SK-N-SH (cell line): Measurements from ENCODE around the gene MAPK14. TPM values are rescaled to one million over a fixed set of nuclear protein-coding genes. Genes with fewer than 3 reads are reported as not detected.

Experiments
- CTCF ChIA-PET: fragments of 300-600, 350-600 bp; formaldehyde crosslinking; extraction: SDS; loops from one replicate; lab custom pipeline; 2021; lab: Yijun Ruan, JAX
- POLR2A ChIA-PET: fragments of 350-600 bp; sonication (Branson Sonifier 250); formaldehyde crosslinking; extraction: SDS; loops from one replicate; lab custom pipeline; 2020; ENCODE audit warnings: antibody characterized with exemption, inconsistent platforms; lab: Yijun Ruan, JAX
- DNase-seq: peaks from one replicate; pipeline ENCODE4 v3.0.0; 2012
- H2AFZ ChIP-seq: fragments of 200-600 bp; sonication (generic); 2 replicates; pipeline ENCODE4 v1.8.1; 2016; ENCODE audit warnings: antibody characterized with exemption, mild to moderate bottlenecking, low read depth
- H3F3A ChIP-seq: fragments of 200-600 bp; sonication (generic); replicated peaks from 2 replicates; pipeline ENCODE3; 2016; ENCODE audit warnings: antibody characterized with exemption, mild to moderate bottlenecking; ENCODE audit not compliant: insufficient read depth
- H3K27ac ChIP-seq, 2 experiments: fragments of 200-500 bp in 1 of 2; fragments of 200-600 bp in 1 of 2; sonication (Bioruptor generic) in 1 of 2; sonication (generic), shearing (Covaris generic) in 1 of 2; 2 replicates each; pipeline versions ENCODE4 v1.5.1 to v1.6.1; 2014 to 2016; ENCODE audit warnings: low read depth in 2 of 2, inconsistent platforms in 1 of 2, low read length in 1 of 2, mild to moderate bottlenecking in 1 of 2, mixed read lengths in 1 of 2
- H3K27me3 ChIP-seq: fragments of 200-600 bp; sonication (generic), shearing (Covaris generic); 2 replicates; pipeline ENCODE4 v1.6.1; 2016; ENCODE audit warnings: mixed run types; ENCODE audit not compliant: insufficient read depth
- H3K36me3 ChIP-seq, 2 experiments: fragments of 200-500 bp in 1 of 2; fragments of 200-600 bp in 1 of 2; sonication (Bioruptor generic) in 1 of 2; sonication (generic) in 1 of 2; replicated peaks in 1 of 2; 2 replicates each; pipeline versions ENCODE3 to v1.5.1; 2014 to 2016; ENCODE audit warnings: low read length in 1 of 2, mild to moderate bottlenecking in 1 of 2; ENCODE audit not compliant: insufficient read depth in 2 of 2, control insufficient read depth in 1 of 2
- H3K4me1 ChIP-seq, 2 experiments: fragments of 200-500 bp in 1 of 2; fragments of 200-600 bp in 1 of 2; sonication (Bioruptor generic) in 1 of 2; sonication (generic), shearing (Covaris generic) in 1 of 2; 2 replicates each; pipeline versions ENCODE4 v1.5.1 to v1.6.1; 2014 to 2016; ENCODE audit warnings: low read depth in 1 of 2, low read length in 1 of 2, mixed run types in 1 of 2; ENCODE audit not compliant: insufficient read depth in 2 of 2, control insufficient read depth in 1 of 2
- H3K4me2 ChIP-seq: fragments of 200-600 bp; sonication (generic), shearing (Covaris generic); 2 replicates; pipeline ENCODE4 v1.6.1; 2017; ENCODE audit warnings: mixed run types
- H3K4me3 ChIP-seq, 2 experiments: fragments of 200-500 bp in 1 of 2; fragments of 200-600 bp in 1 of 2; sonication (Bioruptor generic) in 1 of 2; sonication (generic), shearing (Covaris generic) in 1 of 2; 2 replicates each; pipeline versions ENCODE4 v1.5.1 to v1.8.1; 2014 to 2016; ENCODE audit warnings: low read depth in 2 of 2, inconsistent platforms in 1 of 2, low read length in 1 of 2, mild to moderate bottlenecking in 1 of 2, mixed read lengths in 1 of 2, moderate library complexity in 1 of 2
- H3K79me2 ChIP-seq: fragments of 200-600 bp; sonication (generic); 2 replicates; pipeline ENCODE4 v1.8.1; 2017; ENCODE audit warnings: mild to moderate bottlenecking; ENCODE audit not compliant: insufficient read depth
- H3K9ac ChIP-seq: fragments of 200-600 bp; sonication (generic); 2 replicates; pipeline ENCODE4 v1.6.1; 2017; ENCODE audit warnings: mixed run types
- H3K9me2 ChIP-seq: fragments of 200-600 bp; sonication (generic); 2 replicates; pipeline ENCODE4 v1.6.1; 2017; ENCODE audit warnings: mixed run types
- H3K9me3 ChIP-seq: fragments of 200-600 bp; sonication (generic); 2 replicates; pipeline ENCODE4 v1.6.1; 2017; ENCODE audit warnings: mixed run types, mild to moderate bottlenecking, moderate library complexity
- H4K20me1 ChIP-seq: fragments of 200-600 bp; sonication (generic); 2 replicates; pipeline ENCODE4 v1.6.1; 2017; ENCODE audit warnings: mild to moderate bottlenecking, mixed run types; ENCODE audit not compliant: insufficient read depth
- EP300 ChIP-seq, 2 experiments: IDR thresholded peaks; 2 replicates each; pipeline versions ENCODE4 v1.4.0 to v1.6.1; 2012; ENCODE audit warnings: borderline replicate concordance in 1 of 2, low read depth in 1 of 2, low read length in 1 of 2
- FOXJ3 ChIP-seq: sonication (generic); formaldehyde crosslinking; IDR thresholded peaks from 2 replicates; pipeline ENCODE4 v1.5.1; 2020; ENCODE audit warnings: mild to moderate bottlenecking, missing genetic modification reagents
- FOXM1 ChIP-seq: IDR thresholded peaks from 2 replicates; pipeline ENCODE4 v1.4.0; 2012; ENCODE audit warnings: low read depth, mild to moderate bottlenecking
- GABPA ChIP-seq: IDR thresholded peaks from 2 replicates; pipeline ENCODE4 v1.4.0; 2012; ENCODE audit warnings: low read depth, mild to moderate bottlenecking
- GATA2 ChIP-seq: sonication (generic); formaldehyde crosslinking; IDR thresholded peaks from 2 replicates; pipeline ENCODE4 v1.5.0; 2020; ENCODE audit warnings: mild to moderate bottlenecking, missing genetic modification reagents
- MEF2A ChIP-seq: IDR thresholded peaks from 2 replicates; pipeline ENCODE4 v1.4.0; 2012; ENCODE audit warnings: low read depth, borderline replicate concordance
- MXI1 ChIP-seq: IDR thresholded peaks from 2 replicates; pipeline ENCODE4 v1.6.1; 2012; ENCODE audit warnings: mild to moderate bottlenecking, low read depth, low read length, improper control_type of control experiment
- NFIC ChIP-seq: IDR thresholded peaks from 2 replicates; pipeline ENCODE4 v1.4.0; 2012; ENCODE audit warnings: borderline replicate concordance
- RCOR1 ChIP-seq: fragments of 150-350 bp; IDR thresholded peaks from 2 replicates; pipeline ENCODE4 v1.6.1; 2017; ENCODE audit warnings: antibody characterized with exemption, low read length
- RFX5 ChIP-seq: IDR thresholded peaks from 2 replicates; pipeline ENCODE4 v1.6.1; 2012; ENCODE audit warnings: mild to moderate bottlenecking, improper control_type of control experiment, low read length
- SIN3A ChIP-seq: IDR thresholded peaks from 2 replicates; pipeline ENCODE4 v1.6.1; 2012; ENCODE audit warnings: low read depth, mild to moderate bottlenecking, low read length, moderate library complexity, borderline replicate concordance
- SMC3 ChIP-seq: IDR thresholded peaks from 2 replicates; pipeline ENCODE4 v1.6.1; 2012; ENCODE audit warnings: low read depth, low read length, improper control_type of control experiment
- TAF1 ChIP-seq: IDR thresholded peaks from 2 replicates; pipeline ENCODE4 v1.6.1; 2012; ENCODE audit warnings: low read depth, mild to moderate bottlenecking, low read length, moderate library complexity, borderline replicate concordance
- TEAD4 ChIP-seq: IDR thresholded peaks from 2 replicates; pipeline ENCODE4 v1.4.0; 2012; ENCODE audit warnings: mild to moderate bottlenecking, borderline replicate concordance; ENCODE audit not compliant: insufficient read depth
- WGBS: methylation state at CpG from one replicate; pipeline ENCODE4 v1.1.6; 2017; ENCODE audit warnings: low lambda C conversion rate; 5-methylcytosine and 5-hydroxymethylcytosine counted together
- polyA plus RNA-seq, 3 experiments: library from polyadenylated mRNA; depleted of rRNA; stranded (reverse); fragments of >200 nt; gene quantifications; 2 replicates each; pipeline ENCODE4 v1.2.3, GENCODE V29; 2012
- TF ChIP-seq, protein P1 (sequence below): fragments of 150-350 bp; IDR thresholded peaks from 2 replicates; pipeline ENCODE4 v1.6.1; 2016; ENCODE audit warnings: mild to moderate bottlenecking, low read depth, low read length
- TF ChIP-seq, protein P2 (sequence below): IDR thresholded peaks from 2 replicates; pipeline ENCODE4 v1.4.0; 2012; ENCODE audit warnings: low read depth, borderline replicate concordance
- TF ChIP-seq, protein P3 (sequence below): IDR thresholded peaks from 2 replicates; pipeline ENCODE4 v1.6.1; 2012; ENCODE audit warnings: mild to moderate bottlenecking, low read depth, low read length, moderate library complexity
- TF ChIP-seq, protein P4 (sequence below): fragments of 150-350 bp; IDR thresholded peaks from 2 replicates; pipeline ENCODE4 v1.6.1; 2017; ENCODE audit warnings: antibody characterized with exemption, low read length, low read depth, borderline replicate concordance

MAPK14 gene
- polyA plus RNA-seq, 1 of the 3 experiments (the other 2 are of a cell fraction) = 19.8 TPM

DNA sequence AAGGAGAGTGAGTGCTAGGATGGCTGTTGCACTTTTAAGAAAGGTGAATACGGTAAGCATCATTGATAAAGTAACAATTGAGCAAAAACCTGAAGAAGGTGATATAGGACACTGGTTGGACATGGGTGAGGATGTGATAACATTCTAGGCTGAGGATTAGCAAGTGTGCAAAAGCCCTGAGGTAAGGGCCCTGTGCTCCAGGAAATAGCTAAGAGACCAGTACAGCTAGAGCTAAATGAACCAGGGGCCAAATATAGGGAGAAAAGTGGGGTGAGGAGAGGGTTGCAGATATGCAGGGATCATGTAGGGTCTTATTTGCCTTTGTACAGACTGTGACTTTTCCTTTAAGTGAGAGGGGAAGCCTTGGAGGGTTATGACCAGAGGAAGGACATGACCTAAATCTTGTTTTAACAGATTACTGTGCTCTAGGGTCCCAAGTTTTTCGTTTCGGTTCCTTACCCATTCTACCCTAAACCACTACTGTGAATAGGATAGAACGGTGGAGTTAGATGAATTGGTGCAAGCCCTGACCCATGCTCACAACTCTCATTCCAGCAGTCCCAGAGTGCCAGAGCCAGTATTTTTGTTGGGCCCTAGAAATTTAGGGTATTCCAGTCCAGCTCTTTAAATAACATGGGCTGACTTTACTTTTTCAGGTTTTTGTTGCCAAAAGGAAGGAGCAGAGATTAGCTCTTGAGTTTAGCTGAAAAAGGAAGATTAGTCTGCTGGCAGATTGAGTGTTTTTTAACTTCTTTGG lies 10.7 kb downstream of the MAPK14 start:
- Histone ChIP-seq H3K4me3 (no peak overlapping the region), H3K9me2 (no peaks in the 10 kb centered on the region), H3K9me3 (no peaks in the 10 kb centered on the region), H3F3A (peaks cover 5% of the 10 kb centered on the region), H3K4me2 (no peak overlapping the region), H3K4me1 (peaks cover 0 to 4% of the 10 kb centered on the region in 2 experiments; a peak in 2 of 4 replicates), H4K20me1 (peaks cover 87% of the 10 kb centered on the region), H2AFZ (no peak overlapping the region), H3K27ac (no peak overlapping the region), H3K36me3 (no peaks in the 10 kb centered on the region), H3K9ac (no peak overlapping the region), H3K27me3 (no peaks in the 10 kb centered on the region), H3K79me2 (peaks cover 100% of the 10 kb centered on the region)
- TF ChIP-seq GATA2 = no peak
- ChIA-PET CTCF (interaction anchor here (1.0 to 2.1 kb wide), 3 partner anchors 11 to 56 kb away, joined by 4 to 9 read pairs (median 7); partner anchors contain the start of gene MAPK14), POLR2A (interaction anchor here (1.4 kb wide), 1 partner anchor 11 kb away, joined by 4 read pairs; the partner anchor contains the start of gene MAPK14)
- DNase-seq = no peak
- WGBS = 98% methylated on average over 4 of the region's 4 CpGs

DNA sequence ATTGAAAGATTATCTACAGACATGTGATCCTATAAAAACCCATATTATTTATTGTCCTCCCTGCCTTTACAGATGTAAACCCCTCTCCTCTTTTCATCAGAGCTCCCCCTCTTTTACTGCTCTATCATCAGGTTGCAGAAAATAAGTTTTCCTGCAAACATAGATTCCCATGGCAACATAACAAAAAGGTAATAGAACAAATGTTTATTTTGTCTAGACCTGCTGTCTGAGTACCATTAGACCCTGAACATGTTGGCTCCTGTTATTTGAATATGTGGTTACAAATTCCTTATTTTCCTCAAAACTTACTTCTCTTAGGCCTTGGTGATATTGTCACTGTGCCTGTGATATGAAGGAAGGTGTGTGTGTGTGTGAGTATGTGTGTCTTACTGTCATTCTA lies 11.5 kb downstream of the MAPK14 start:
- Histone ChIP-seq H3K27ac (no peak overlapping the region), H3K9me3 (no peaks in the 10 kb centered on the region), H3F3A (peaks cover 7% of the 10 kb centered on the region), H3K9ac (no peak overlapping the region), H3K79me2 (peaks cover 100% of the 10 kb centered on the region), H3K4me3 (no peak overlapping the region), H3K4me2 (no peak overlapping the region), H3K9me2 (no peaks in the 10 kb centered on the region), H3K36me3 (no peaks in the 10 kb centered on the region), H3K27me3 (no peaks in the 10 kb centered on the region), H4K20me1 (peaks cover 82% of the 10 kb centered on the region), H2AFZ (no peak overlapping the region), H3K4me1 (peaks cover 0 to 4% of the 10 kb centered on the region in 2 experiments; a peak in 2 of 4 replicates)
- CTCF ChIA-PET = interaction anchor here (1.0 to 2.1 kb wide), 2 partner anchors 12 to 56 kb away, joined by 4 to 9 read pairs; partner anchors contain the start of gene MAPK14
- POLR2A ChIA-PET = interaction anchor here (1.4 kb wide), 1 partner anchor 12 kb away, joined by 4 read pairs; the partner anchor contains the start of gene MAPK14
- no peak for TF ChIP-seq SMC3
- TF ChIP-seq, protein P1, sequence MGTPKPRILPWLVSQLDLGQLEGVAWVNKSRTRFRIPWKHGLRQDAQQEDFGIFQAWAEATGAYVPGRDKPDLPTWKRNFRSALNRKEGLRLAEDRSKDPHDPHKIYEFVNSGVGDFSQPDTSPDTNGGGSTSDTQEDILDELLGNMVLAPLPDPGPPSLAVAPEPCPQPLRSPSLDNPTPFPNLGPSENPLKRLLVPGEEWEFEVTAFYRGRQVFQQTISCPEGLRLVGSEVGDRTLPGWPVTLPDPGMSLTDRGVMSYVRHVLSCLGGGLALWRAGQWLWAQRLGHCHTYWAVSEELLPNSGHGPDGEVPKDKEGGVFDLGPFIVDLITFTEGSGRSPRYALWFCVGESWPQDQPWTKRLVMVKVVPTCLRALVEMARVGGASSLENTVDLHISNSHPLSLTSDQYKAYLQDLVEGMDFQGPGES = no peak
- no peak for TF ChIP-seq NFIC
- TF ChIP-seq, protein P2, sequence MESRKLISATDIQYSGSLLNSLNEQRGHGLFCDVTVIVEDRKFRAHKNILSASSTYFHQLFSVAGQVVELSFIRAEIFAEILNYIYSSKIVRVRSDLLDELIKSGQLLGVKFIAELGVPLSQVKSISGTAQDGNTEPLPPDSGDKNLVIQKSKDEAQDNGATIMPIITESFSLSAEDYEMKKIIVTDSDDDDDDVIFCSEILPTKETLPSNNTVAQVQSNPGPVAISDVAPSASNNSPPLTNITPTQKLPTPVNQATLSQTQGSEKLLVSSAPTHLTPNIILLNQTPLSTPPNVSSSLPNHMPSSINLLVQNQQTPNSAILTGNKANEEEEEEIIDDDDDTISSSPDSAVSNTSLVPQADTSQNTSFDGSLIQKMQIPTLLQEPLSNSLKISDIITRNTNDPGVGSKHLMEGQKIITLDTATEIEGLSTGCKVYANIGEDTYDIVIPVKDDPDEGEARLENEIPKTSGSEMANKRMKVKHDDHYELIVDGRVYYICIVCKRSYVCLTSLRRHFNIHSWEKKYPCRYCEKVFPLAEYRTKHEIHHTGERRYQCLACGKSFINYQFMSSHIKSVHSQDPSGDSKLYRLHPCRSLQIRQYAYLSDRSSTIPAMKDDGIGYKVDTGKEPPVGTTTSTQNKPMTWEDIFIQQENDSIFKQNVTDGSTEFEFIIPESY = no peak
- TF ChIP-seq MEF2A = no peak
- TF ChIP-seq RFX5 = no peak
- no peak for TF ChIP-seq RCOR1
- no peak for TF ChIP-seq MXI1
- TF ChIP-seq TAF1 = no peak
- TF ChIP-seq FOXJ3 (CRISPR knock-in tag) = no peak
- no peak for TF ChIP-seq TEAD4
- TF ChIP-seq SIN3A = no peak
- TF ChIP-seq, protein P3, sequence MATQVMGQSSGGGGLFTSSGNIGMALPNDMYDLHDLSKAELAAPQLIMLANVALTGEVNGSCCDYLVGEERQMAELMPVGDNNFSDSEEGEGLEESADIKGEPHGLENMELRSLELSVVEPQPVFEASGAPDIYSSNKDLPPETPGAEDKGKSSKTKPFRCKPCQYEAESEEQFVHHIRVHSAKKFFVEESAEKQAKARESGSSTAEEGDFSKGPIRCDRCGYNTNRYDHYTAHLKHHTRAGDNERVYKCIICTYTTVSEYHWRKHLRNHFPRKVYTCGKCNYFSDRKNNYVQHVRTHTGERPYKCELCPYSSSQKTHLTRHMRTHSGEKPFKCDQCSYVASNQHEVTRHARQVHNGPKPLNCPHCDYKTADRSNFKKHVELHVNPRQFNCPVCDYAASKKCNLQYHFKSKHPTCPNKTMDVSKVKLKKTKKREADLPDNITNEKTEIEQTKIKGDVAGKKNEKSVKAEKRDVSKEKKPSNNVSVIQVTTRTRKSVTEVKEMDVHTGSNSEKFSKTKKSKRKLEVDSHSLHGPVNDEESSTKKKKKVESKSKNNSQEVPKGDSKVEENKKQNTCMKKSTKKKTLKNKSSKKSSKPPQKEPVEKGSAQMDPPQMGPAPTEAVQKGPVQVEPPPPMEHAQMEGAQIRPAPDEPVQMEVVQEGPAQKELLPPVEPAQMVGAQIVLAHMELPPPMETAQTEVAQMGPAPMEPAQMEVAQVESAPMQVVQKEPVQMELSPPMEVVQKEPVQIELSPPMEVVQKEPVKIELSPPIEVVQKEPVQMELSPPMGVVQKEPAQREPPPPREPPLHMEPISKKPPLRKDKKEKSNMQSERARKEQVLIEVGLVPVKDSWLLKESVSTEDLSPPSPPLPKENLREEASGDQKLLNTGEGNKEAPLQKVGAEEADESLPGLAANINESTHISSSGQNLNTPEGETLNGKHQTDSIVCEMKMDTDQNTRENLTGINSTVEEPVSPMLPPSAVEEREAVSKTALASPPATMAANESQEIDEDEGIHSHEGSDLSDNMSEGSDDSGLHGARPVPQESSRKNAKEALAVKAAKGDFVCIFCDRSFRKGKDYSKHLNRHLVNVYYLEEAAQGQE = no peak
- TF ChIP-seq, protein P4, sequence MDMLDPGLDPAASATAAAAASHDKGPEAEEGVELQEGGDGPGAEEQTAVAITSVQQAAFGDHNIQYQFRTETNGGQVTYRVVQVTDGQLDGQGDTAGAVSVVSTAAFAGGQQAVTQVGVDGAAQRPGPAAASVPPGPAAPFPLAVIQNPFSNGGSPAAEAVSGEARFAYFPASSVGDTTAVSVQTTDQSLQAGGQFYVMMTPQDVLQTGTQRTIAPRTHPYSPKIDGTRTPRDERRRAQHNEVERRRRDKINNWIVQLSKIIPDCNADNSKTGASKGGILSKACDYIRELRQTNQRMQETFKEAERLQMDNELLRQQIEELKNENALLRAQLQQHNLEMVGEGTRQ = no peak
- TF ChIP-seq GATA2 = no peak
- no peak for TF ChIP-seq EP300 (IDR thresholded peaks at IDR 0.05; ENCODE audit: borderline replicate concordance in 1 of 2, low read depth in 1 of 2, low read length in 1 of 2)
- no peak for TF ChIP-seq GABPA
- no peak for TF ChIP-seq FOXM1
- no peak for DNase-seq
